ENCODE results near the gene AHR.

Gene AHR

DNA sequence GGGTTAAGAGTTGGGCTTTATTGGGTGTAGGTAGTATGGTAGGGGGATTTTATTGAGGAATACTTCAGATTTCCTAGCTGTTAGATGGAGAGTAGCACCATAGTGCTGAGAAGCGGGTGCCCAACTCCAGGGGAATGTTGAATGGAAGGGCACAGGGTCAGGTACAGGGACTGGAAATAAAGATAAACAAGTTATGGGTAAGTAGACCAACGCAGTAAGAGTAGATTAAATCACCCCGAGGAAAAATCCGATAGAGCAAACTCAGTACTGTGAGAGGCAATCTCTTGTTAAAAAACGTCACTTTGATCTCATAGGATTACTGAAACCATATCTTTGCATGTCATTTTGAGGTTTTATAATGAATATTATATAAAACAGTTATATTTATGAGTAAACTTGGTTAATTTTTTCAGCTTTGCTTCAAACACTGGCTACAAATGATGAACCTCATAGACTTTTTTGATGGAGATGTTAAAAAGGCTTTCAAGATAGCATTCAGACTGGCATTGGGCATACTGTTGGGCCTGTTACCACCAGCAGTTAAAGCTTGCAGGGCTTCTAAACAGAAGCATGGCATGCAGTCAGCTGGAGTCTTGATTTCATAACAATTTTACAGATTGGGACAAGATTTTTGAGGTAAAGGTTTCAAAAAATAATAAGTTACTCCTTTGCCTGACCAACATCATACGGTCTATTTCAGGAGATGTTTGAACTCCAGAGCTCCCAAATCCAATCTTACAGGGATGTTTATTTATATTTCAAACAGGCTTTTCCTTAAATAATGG, 7.1 kb downstream of the AHR start:
- DNase-seq, result no peak

DNA sequence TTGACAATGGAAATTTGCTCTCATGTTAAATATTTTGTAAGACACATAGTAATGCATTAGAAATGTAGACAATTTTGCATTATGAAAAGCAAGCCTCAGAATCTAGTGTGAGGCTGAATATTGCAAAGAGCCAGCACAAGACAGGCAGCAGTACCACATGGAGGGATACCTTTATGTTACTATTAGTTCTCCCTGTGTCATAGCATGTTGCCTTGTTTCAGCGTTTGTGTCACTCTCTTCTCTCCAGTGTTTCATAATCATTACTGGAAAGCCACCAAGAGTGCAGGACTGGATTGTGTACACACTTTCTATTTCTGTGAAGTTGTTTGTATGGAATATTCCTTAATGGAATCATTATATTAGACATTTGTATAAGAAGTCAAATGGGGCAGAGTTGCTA, 8.5 kb downstream of the AHR start:
- no peak for DNase-seq

DNA sequence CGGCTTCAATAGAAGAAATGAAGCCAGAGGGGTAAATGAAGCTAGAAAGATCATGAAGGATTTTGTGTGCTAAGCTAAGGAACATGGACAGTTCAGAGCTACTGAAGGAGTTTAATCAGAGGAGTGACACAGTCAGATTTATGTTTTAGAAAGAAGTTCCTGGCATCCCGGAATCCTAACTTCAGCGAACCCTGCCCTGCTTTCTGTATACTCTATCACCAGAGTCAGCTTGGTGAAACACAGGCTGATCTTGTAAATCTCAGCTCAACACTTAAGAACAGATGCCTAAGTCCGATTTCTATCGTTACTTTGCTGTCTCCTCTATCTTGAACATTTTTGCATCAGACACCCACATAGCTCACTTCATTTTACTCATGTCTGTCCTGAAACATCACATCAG, 9.1 kb downstream of the AHR start:
- DNase-seq, result no peak

DNA sequence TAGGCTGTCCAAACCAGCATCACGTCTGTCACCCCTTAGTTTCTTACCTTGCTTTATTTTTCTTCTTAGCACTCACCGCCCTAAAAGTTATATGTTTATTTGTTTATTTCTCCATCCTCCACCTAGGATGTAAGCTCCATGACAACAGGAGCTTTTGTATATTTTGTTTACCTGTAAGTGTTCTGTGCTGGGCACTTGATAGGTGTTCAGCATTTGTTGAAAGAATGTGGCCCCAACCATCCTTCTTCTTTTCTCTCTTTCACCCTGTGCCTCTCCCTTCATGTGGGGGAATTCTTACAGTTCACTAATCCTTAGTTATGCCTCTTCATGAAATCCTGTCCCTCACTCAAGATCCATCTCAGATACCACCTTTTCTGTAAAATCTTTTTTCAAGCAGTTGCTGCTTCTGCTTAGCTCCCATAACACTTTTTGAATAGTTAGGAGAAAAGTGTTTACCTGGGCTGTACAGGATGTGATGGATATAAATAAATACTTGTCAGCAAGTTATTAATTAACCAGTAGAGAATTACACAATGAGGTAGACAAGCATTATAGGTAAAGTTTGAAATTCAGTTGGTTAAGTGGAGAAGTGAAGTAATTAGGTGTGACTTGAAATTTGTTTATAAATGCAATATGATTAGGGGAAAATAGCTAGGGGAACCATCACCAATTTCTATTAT, 9.7 kb downstream of the AHR start:
- no peak for DNase-seq

DNA sequence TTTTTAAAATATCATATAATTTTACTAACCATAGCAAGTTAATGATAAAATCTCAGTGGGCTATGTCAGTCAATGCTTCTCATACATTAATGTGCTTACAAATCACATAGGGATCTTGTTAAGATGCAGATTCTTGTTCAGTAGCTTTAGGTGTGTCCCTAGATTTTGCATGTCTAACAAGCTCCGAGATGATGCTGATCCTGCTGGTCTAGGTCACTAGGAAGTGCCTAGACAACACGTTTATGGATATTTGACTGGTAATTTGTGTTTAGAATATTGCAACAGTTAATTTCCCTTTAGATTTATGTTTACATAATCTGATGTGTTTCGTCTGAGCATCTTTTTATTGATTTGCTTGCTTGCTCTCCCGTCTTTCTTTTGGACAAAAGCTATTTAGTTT, 12.7 kb downstream of the AHR start:
- no peak for DNase-seq

DNA sequence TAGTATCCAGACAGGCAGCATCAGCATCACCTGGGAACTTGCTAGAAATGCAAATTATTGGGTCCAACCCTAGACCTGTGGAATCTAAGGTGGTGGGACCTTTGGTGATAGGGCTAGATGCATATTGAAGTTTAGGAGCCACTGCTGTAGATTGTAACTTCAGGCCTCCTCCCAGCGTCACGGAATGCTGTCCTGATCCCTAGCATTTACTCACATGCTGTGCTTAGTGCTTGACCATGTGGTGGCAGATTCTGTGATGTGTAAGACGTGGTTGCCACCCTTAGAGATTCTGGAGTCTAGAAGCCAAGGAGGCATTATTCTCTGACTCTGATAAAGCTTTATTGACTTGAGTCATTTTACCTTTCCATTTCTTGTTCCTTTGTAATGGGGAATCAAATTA, 13.5 kb downstream of the AHR start:
- no peak for DNase-seq

DNA sequence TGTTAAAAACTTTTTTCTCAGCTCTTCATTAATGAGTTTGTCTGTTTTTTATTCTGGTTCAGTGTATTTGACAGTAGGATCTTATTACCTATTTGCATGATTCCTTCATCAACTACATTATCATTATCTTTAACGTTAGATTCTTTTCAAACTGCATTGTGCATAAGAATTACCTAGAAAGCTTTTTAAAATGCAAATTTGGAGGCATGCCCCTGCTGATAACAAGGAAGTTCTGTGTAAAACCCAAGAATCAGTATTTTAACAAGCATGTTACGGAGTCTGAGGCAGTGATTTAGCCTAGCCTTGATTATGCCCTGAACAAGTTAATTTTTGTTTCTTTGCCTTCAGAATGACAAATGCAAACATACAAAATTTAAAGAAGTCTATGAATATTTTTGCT, 14.2 kb downstream of the AHR start:
- DNase-seq, result no peak

DNA sequence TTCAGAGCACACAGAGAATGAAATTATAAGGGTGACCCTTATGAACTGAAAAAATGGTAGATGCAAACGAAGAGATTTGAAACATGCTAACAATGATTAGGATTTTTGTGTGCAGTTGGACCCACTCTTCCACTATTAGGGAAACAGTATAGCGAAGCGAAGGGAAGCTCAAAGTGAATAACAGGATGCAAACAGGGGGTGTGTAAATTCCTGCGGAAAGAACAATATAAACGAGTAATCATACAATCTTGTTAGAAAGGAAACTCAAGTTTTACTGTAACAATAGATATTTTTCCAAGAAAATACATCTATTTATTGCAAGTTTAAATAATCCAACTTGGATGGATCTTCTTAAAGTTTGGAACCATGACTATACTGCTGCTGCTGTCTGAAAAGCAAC, 14.7 kb downstream of the AHR start:
- DNase-seq, result no peak

DNA sequence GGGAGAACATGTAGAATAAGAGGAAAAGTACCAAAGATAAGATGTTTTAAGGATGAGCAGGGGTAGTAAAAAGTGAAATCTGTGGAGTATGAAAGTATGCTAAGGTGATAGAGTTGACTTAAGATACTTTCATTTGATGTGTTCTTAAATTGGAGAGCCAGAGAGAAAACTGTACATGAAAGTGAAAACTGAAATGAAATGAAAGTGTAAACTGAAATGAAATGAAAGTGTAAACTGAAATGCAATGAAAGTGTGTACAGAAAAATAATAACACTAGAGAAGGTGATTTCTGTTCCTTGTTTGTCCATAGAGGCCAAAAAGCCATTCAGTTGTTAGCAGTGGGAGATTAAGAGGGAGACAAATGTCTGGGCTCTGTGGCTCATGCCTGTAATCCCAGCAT, 17.5 kb downstream of the AHR start:
- no peak for DNase-seq

DNA sequence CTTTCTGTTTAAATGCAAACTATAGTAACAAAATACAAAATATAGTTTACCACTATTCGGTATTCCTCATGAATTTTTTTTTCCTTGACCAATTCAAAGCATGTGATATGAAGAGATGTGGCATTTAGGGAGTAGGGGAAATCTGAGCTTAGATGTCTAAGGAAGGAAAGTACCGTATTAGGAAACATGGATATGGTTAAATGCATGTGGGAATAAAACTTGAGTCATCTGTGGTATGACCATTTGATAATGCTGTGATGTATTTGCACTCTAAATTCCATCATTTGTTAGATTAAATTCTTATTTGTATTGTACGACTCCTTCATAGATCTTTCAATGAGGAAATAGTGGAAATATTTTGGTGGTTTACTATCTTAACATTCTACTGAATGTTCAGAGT, 19.7 kb downstream of the AHR start:
- DNase-seq, result no peak

DNA sequence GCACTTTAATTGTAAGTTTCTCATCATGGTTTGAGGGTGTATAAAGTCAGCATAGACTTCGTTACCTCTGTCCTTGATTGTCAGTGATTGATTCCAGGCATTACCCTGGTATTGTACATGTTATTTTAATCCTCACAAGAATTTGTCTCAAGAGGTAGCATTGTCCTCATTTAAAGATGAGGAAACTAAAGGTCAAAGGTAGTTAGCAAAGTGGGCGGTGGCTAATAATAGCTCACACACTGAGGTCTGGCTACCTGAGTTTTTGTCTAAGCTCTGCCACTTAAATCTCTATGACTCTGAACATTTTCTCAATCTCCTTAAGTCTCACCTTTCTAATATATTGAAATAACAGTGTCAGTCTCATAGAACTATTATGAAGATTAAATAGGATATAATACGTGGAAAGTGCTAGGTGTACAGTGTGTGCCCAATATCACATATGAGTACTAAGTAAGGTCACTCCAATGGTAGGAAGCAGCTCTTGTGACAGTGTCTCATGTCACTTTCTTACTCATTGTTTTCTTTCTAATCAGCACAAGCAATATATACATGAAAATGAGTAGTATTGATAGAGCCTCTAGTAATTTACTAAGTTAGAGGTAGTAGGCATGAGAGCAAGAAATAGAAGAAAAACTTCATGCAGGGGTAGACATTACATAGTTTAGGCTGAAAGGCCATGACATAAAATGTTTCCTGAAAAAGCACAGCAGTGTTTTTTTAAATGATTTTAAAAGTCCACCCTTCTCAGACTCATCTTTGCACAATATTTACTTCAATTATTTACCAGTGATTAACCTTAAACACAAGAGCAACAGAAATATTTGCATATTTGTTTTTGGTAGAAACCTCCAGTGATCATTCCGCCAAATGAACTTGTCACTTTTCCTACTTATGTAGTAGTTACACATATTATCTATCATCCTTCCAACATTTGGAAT, 21.0 kb downstream of the AHR start:
- DNase-seq, result no peak

DNA sequence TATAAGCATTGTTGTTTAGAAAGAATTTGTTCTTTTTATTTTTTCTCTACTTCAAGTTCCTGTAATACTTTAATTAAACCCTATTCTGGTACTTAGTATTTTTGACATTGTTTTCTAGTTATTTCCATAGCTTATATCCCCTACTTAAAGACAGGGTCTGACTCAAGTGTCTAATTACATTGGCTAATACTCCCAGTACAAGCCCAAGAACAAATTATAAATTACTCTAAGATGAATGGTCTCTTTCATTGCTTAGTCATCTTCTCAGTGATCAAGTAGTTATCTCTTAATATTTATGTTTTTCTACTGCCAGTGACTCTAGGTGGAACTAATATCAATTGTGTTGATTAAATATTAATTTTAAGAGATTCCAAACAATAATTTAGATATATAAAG, 21.6 kb downstream of the AHR start:
- no peak for DNase-seq

DNA sequence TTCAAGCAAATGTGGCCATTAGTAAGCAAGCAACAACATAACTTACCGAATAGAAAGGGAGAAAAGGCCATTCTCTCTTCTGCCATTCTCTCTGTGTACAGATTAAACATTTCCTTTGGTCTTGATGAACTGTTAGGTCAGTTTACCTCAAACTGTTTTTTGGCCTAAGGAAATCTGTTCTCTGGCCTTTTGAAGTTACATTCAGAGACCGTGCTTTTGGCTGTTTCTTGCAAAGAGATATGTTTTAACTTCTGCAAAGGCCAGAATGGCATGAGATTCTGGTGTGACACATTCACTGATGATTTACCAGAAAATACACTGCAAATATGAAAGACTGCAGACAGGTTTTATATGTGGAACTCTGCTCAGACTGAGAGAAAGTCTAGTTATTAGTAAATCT, 22.2 kb downstream of the AHR start:
- DNase-seq, result no peak

DNA sequence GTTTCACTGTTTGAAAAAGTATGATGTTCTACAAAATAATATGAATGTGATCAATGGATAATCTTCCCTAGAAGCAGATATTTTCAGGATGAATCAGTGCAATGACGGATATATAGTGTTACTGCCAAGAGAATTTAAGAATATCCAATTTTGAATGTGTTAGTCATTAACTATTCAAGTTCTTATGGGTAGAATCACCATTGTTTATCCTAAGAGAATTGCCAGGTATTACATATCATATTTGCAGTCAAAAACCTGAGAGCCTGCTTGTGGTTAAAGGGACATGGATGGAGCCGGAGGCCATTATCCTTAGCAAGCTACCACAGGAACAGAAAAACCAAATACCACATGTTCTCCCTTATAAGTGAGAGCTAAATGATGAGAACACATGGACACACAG, 26.9 kb downstream of the AHR start:
- no peak for DNase-seq

DNA sequence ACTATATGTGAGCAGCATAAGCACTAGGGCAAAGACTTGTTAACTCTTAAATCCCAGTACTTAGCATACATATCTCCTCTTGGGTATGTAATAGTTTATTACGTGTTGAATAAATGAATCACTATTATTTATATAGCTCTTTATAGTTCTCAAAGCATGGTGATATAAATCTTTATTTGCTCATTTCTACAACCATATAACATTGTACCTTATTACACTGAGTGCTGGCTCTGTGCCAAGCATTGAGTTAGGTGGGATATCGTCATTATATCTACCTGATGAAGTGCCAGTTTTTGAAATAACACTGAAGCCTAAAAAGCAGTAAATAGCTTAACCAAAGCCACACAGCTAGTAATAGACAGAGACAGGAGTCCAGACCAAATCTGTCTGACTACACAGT, 27.9 kb downstream of the AHR start:
- no peak for DNase-seq

DNA sequence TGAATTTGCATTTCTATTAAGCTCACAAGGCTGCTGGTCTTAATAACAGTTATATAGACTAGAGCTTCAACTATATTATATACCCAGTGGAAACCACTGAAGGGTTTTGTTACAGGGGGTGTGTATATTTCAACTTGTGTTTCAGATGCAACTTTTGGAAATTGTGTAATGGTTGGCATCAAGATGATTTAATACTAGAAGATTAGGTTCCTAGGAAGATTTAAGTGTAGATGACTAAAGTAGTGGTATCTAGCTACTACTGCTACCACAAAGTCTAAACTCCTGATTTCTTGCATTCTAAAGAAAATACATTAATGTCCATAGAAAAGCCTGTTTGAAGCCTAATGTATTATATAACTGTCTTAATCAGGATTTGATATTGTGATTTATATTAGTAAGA, 30.2 kb downstream of the AHR start:
- DNase-seq, result no peak

DNA sequence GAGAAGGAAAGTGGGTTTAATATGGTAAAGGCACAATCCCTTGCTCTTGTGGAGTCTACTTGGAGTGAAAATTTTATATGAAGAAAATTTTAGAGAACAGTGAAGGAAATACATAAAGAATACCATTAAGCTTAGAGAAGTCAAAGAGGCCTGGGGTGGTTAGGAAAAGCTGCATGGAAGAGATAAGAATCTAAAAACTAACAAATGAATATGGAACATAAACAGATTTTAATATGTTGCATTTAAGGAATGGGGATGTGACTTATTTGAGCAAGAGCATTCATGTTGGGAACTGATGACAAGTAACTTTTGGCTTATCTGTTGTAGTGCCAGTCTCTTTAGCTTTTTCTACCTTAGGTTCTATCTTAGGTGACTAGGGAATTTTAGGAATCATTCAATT, 31.0 kb downstream of the AHR start:
- DNase-seq, result no peak

DNA sequence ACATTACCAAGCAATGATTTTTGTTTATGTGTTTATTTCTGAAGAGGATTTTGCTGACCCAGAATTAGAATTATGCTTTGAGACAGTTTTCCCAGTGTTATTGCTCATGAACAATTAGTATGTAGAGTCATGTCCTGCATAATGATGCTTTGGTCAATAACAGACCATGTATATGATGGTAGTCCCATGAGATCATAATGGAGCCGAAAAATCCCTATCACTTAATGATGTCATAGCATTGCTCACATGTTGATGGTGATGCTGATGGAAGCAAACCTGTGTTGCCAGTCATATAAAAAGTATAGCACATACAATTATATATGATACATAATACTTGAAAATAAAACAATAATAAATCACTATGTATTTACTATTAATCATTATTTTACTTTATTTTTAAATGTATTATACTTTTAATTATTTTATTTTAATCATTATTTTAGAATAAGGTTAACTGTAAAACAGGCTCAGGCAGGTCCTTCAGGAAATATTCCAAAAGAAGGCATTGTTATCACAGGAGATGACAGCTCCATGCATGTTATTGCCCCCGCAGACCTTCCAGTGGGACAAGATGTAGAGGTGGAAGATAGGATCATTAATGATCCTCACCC, 33.5 kb downstream of the AHR start:
- no peak for DNase-seq

DNA sequence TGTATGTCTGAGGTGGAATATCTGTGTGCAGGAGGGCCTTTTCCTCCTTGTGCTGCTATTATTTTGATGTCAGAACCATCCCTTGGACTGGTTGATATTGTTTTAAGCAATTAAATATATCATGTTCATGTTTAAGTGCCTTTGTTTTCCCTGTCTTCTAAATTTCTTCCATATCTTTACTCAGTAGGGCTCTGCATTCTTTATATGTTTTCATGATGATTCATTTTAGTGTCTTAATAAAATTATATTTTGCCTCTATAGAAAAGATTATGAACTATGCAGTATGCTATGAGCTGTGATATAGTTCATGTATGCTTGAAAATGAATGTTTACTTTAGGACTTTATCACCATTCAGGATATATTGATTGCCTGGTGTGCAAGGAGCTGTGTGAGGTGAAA, 34.8 kb downstream of the AHR start:
- no peak for DNase-seq

DNA sequence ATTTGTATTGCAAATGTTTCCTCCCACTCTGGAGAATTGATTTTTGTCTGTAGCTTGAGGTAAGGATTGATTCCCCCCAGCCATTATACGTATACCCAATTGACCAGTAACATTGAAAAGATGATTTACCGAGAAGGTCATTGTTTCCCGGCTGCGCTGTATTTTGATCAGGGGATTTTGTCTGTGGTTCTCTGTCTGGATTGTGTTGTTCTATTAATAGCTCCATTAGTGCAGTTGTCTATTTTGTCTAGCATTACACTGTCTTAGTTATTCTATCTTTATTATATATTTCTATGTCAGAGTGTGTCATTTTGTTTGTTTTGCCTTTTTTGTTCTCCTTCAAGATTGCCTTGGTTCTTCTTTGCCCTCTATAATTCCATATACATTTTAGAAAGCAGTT, 37.7 kb downstream of the AHR start:
- no peak for DNase-seq

DNA sequence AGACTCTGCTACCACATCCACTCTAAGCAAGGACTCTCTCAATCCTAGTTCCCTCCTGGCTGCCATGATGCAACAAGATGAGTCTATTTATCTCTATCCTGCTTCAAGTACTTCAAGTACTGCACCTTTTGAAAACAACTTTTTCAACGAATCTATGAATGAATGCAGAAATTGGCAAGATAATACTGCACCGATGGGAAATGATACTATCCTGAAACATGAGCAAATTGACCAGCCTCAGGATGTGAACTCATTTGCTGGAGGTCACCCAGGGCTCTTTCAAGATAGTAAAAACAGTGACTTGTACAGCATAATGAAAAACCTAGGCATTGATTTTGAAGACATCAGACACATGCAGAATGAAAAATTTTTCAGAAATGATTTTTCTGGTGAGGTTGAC, 40.7 kb downstream of the AHR start:
- DNase-seq, result no peak

DNA sequence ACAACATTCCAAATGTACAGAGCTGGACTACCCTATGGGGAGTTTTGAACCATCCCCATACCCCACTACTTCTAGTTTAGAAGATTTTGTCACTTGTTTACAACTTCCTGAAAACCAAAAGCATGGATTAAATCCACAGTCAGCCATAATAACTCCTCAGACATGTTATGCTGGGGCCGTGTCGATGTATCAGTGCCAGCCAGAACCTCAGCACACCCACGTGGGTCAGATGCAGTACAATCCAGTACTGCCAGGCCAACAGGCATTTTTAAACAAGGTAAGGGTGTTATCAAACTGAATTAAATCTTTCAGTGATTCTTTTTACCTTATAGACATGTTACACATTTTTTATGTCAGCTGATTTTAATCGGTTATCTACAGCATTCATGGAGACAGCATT, 41.5 kb downstream of the AHR start:
- no peak for DNase-seq

DNA sequence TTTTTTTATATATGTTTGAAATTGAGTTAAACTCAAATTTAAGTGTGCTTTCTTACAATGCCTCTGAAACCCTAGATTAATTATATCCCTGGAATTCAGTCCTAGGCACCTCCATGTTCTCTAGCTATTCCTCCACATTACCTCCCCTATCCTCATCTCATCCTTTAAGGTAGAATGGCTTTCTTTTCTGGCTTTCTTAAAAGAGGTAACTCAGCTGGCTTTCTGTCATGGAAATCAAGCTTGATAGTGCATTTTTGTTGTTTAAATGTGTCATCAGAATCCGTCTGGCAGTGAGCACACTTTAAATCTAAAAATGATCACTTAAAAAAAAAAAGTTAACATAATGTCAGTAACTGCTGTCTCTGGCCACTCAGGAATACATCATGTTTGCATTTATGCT, 42.2 kb downstream of the AHR start:
- no peak for DNase-seq
